Choroid plexus epithelial cell (primary cell): ENCODE data around the gene HOXB4.

Source experiments
- DNase-seq: peaks from one replicate; pipeline ENCODE4 v3.0.0-alpha.2; 2010; ENCODE audit warnings: low read depth
- H3K4me3 ChIP-seq: 2 replicates; pipeline ENCODE4 v1.5.1; 2011; ENCODE audit warnings: low read depth, mild to moderate bottlenecking, control low read depth, low read length, moderate library complexity
- TF ChIP-seq, protein P1 (sequence below): conservative IDR thresholded peaks from 2 replicates; pipeline ENCODE4 v1.5.1; 2011; ENCODE audit warnings: low read depth, mild to moderate bottlenecking, control low read depth, inconsistent platforms, low read length, moderate library complexity

Gene HOXB4

DNA sequence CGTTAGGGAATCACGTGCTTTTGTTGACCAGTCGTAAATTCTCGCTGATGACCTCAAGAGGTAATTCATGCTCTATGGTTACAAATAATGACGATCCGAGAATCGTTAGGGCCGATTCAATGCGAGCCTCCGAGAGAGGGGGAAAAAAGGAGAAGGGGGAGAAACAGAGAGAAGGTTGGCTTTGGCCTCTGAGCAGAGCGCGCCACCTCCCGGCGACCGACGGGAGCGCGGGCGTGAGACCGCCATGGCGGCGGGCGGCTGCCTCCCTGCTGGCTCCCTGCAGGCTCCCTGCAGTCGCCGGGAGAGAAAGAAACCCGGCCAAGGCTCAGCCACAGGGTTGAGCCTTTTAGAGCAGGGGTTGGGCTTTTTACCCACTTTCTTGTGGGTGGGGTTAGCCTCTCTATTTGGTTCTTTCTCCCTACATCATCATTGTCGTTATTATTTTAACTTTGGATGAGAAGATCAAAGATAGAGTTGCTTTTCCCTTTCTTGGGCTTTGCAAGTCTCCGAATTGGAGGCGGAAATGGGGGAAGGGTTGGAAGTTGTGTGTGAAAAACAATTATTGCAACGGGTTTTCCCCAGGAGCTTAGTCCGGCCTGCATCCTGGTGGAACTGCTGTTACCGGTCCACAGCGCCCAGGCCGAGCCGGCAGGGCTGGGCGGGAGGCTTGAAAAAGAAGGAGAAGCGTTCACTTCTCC is 15.8 kb upstream of the HOXB4 start:
- TF ChIP-seq, protein P1, sequence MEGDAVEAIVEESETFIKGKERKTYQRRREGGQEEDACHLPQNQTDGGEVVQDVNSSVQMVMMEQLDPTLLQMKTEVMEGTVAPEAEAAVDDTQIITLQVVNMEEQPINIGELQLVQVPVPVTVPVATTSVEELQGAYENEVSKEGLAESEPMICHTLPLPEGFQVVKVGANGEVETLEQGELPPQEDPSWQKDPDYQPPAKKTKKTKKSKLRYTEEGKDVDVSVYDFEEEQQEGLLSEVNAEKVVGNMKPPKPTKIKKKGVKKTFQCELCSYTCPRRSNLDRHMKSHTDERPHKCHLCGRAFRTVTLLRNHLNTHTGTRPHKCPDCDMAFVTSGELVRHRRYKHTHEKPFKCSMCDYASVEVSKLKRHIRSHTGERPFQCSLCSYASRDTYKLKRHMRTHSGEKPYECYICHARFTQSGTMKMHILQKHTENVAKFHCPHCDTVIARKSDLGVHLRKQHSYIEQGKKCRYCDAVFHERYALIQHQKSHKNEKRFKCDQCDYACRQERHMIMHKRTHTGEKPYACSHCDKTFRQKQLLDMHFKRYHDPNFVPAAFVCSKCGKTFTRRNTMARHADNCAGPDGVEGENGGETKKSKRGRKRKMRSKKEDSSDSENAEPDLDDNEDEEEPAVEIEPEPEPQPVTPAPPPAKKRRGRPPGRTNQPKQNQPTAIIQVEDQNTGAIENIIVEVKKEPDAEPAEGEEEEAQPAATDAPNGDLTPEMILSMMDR = peak; percentile 68
- no peak overlapping the region for H3K4me3 ChIP-seq

DNA sequence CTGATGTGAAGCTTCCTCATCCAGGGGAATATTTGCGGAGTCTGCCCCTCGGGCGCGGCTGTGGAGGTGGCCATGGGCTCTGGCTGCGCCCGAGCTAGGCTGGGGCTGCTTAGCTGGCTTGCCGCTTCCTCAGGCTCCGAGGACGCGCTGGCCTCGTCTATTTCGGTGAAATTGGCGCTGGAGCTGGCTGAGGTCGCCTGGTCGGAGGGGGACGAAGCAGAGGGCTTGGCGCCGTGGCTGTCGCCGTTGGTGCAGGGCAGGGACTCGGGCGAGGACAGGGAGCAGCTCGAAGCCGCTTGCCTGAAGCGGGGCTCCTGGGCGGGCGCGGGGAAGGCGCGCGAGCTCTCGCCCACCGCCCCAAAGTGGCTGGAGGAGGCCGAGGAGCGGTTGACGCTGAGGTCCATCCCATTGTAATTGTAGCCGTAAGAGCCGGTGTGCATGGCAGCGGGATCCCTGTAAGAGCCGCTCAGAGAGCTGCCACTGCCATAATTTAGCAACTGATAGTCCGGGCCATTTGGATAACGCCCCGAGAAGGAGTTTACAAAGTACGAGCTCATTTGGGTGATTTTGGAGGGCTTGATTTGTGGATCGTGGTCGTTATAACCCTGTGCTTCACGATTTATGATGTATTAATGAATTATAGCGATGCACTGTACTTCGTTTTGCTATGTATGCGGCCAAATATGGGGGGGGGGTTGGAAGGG is 15.1 kb upstream of the HOXB4 start, which contains the start of gene HOXB5:
TSS of gene HOXB5 (minus strand) at position 654 of the 704 bp plus-strand sequence. CDS start at position 557, 97 bp downstream.
- DNase-seq = no peak
- no peak within 1 kb of the TSS for H3K4me3 ChIP-seq
- TF ChIP-seq, protein P1 = no peak

More for the DNA sequence above, 15.8 kb upstream of the HOXB4 start:
- peak; percentile 54 for DNase-seq

DNA sequence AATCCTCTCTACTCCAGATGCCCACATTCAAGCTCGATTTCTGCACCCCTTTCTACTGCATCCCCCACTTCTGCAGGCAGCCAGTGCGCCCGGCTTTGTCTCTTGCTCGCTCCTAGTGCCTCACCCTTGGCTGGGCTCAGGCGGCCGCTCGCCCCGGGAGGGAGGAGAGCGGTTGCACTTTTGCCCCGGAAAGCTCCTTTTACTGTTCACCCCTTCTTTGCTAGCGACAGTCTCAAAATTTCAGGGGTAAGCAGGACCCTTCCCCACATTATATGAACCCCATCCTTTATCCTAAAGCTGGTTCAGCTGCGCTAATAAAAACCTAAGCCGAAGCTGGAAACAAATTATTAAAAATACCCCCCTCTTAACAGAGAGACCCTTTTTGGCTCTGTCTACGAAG is 14.4 kb upstream of the HOXB4 start:
- H3K4me3 ChIP-seq = no peak overlapping the region
- DNase-seq = no peak
- TF ChIP-seq, protein P1 = no peak

DNA sequence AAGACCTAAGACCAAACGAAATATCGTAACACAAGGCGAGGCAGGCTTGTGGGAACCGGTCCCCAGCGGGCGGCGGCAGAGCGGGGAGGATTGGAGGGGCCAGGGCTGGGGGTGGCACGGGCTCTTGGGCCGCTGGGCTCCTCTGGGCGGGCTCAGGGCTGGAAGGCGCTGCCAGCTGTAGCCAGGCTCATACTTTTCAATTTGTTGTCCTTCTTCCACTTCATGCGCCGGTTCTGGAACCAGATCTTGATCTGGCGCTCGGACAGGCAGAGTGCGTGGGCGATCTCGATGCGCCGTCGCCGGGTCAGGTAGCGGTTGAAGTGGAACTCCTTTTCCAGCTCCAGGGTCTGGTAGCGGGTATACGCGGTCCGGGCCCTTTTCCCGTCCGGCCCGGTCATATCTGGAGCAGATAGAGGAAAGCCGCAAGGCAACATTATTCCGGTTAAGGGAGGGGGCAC is 13.9 kb upstream of the HOXB4 start:
- DNase-seq = no peak
- TF ChIP-seq, protein P1 = no peak
- H3K4me3 ChIP-seq = no peak overlapping the region

DNA sequence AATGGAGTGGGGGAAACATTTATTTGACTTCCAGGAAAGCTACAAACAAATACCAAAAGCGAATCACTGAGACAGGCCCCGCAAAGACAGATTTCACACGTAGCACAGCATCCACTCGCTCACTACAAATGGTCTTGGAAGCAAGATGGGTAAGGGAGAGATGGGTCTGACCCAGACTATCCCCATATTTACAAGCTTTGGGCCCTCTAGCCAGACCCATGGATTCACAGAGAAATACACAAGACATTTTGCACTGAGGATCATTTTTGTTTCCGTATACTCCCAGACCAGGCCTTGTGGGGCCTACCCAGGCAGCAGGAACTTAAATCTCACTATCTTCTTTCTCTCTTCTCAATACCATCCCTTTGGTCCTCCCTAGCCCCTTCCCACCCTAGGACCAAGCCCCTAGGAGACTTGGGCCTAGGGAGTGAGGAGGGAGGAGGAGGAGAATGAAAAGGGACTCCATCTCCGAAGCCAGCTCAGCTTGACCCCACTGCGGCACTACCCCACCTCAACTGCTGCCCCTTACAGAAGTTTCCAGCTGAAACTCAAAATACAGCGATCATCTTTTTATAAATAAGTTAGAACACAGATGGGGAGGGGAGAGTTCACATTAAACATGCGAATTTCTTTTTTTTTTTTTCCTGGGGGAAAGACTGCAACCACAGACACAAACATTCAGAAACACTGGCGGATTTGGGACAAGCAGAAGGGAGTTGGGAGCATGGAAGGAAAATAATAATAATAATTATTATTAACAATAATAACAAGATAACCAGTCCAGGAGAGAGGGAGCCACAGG is 13.3 kb upstream of the HOXB4 start:
- TF ChIP-seq, protein P1 = no peak

DNA sequence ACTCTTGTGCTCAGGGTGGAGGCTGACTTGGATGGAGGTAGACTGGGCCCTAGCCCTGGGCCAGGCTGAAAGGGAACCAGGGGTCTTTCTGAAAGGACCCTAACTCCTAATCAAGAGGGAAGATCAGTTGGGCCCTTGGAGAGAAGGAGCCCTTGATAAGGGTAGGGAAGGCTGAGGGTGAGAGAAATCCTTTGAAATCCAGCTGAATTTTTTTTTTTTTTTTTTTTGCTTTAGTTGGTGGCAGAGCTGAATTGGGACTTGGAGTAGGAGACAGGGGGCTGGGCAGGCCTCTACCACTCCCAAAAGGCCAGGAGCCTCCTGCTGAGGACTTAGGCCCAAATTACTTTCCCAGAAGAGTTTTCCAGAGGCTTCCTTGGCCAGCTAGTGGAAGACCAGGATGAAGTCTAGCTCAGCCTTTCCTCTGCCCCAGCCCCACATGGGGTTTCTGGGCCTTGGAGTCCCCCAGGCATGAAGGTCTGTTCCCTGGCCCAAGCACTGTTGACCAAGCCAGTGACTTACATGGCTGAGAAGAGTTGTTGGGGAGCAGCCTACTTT is 12.5 kb upstream of the HOXB4 start:
- no peak overlapping the region for H3K4me3 ChIP-seq
- DNase-seq = no peak
- TF ChIP-seq, protein P1 = no peak

More for the DNA sequence above, 13.3 kb upstream of the HOXB4 start:
- H3K4me3 ChIP-seq = no peak overlapping the region
- no peak for DNase-seq
